Femur (tissue), 1 donor: ENCODE data around the gene RNF13.

Source experiments
- DNase-seq: peaks from one replicate; pipeline ENCODE4 v3.0.0-alpha.2; 2017

Gene RNF13

GRCh38 chr3:149812606-149813366, at the start of gene RNF13:
Gene RNF13, plus strand, starts transcription at chr3:149813215. Its CDS starts 32,812 bp downstream, at chr3:149846027.
- peak; percentile 98 for DNase-seq

GRCh38 chr3:149763565-149764195, 49.3 kb upstream of the RNF13 start:
- no peak for DNase-seq

- DNase-seq: no peak
Measured at GRCh38 chr3:149764302-149764701, 48.7 kb upstream of the RNF13 start.

GRCh38 chr3:149765762-149766334, 47.2 kb upstream of the RNF13 start:
- DNase-seq: no peak

GRCh38 chr3:149767720-149768119, 45.3 kb upstream of the RNF13 start:
- no peak for DNase-seq

- no peak for DNase-seq
Measured at GRCh38 chr3:149768704-149769103, 44.3 kb upstream of the RNF13 start.

GRCh38 chr3:149770246-149770645, 42.8 kb upstream of the RNF13 start:
- no peak for DNase-seq

GRCh38 chr3:149771652-149772271, 41.3 kb upstream of the RNF13 start:
- peak; percentile 38 for DNase-seq

GRCh38 chr3:149772861-149773260, 40.2 kb upstream of the RNF13 start:
- DNase-seq: no peak

- no peak for DNase-seq
Measured at GRCh38 chr3:149776170-149776569, 36.8 kb upstream of the RNF13 start.

- no peak for DNase-seq
Measured at GRCh38 chr3:149777414-149778214, 35.4 kb upstream of the RNF13 start.

- DNase-seq: no peak
Measured at GRCh38 chr3:149781211-149781610, 31.8 kb upstream of the RNF13 start.

GRCh38 chr3:149781741-149782140, 31.3 kb upstream of the RNF13 start:
- DNase-seq: no peak

- DNase-seq: no peak
Measured at GRCh38 chr3:149783576-149783975, 29.4 kb upstream of the RNF13 start.

- DNase-seq: no peak
Measured at GRCh38 chr3:149784064-149784704, 28.8 kb upstream of the RNF13 start.

- DNase-seq: no peak
Measured at GRCh38 chr3:149790268-149790667, 22.7 kb upstream of the RNF13 start.

- no peak for DNase-seq
Measured at GRCh38 chr3:149790698-149791097, 22.3 kb upstream of the RNF13 start.

- DNase-seq: no peak
Measured at GRCh38 chr3:149792452-149793270, 20.4 kb upstream of the RNF13 start, which contains the start of gene ANKUB1. Gene ANKUB1, minus strand, starts transcription at chr3:149792554. Its CDS starts 188 bp downstream, at chr3:149792366.

- no peak for DNase-seq
Measured at GRCh38 chr3:149796026-149796425, 17.0 kb upstream of the RNF13 start.

- DNase-seq: no peak
Measured at GRCh38 chr3:149800693-149801092, 12.3 kb upstream of the RNF13 start.

- no peak for DNase-seq
Measured at GRCh38 chr3:149801195-149801594, 11.8 kb upstream of the RNF13 start.
